NB4 (cell line): ENCODE results near the gene MMS19.

Source experiments
- CTCF ChIP-seq: IDR thresholded peaks from one replicate; pipeline ENCODE4 v1.5.1; 2012; ENCODE audit warnings: low read depth, low read length
- POLR2A ChIP-seq: IDR thresholded peaks from 2 replicates; pipeline ENCODE4 v1.6.1; 2011; ENCODE audit warnings: mild to moderate bottlenecking; ENCODE audit not compliant: insufficient read length; ENCODE audit errors: extremely low read depth

GRCh38 chr10:97411406-97411805, 86.8 kb downstream of the MMS19 start:
- no peak for TF ChIP-seq POLR2A
- no peak for TF ChIP-seq CTCF
